ENCODE data around the gene PRPF40B. TPM values are rescaled to one million over a fixed set of nuclear protein-coding genes. Genes with fewer than 3 reads are reported as not detected.

PRPF40B gene
- total and polyA plus RNA-seq, 9 of the 15 experiments (the other 6 are each of a cell fraction or from before 2014, with no cell fraction given), result 0.55 to 10.6 (median 4.8) TPM

GRCh38 chr12:49624921-49625577 lies 1.7 kb downstream of the PRPF40B start:
- 40% methylated on average over 4 of the region's 4 CpGs for WGBS (ENCODE audit: insufficient coverage, low coverage, missing lambda C conversion rate)
- POLR2A ChIA-PET, result interaction anchor here (1.0 kb wide), 1 partner anchor 20 kb away, joined by 3 read pairs; the partner anchor contains the start of gene FAM186B
- intact Hi-C loops (cut with micrococcal nuclease) (no loop called here), in situ Hi-C loops (cut with MboI) (no loop called here)
- H3K9me1 ChIP-seq (ENCODE audit: control insufficient read depth, insufficient read depth, low read length), result no peaks in the 10 kb centered on the region
- no peak for FAIRE-seq
- H3K27me3 ChIP-seq (ENCODE audit: control insufficient read depth in 2 of 2, insufficient read depth in 2 of 2, low read length in 2 of 2), result no peaks in the 10 kb centered on the region; a peak in 1 of 5 replicates
- H2AFZ ChIP-seq (ENCODE audit: low read depth, low read length), result no peak overlapping the region
- peak in 1 of 4 experiments; percentile 10 for DNase-seq (ENCODE audit: extremely low read depth in 1 of 4, low spot score in 3 of 4)
- H4K20me1 ChIP-seq (replicated peaks; ENCODE audit: control insufficient read depth, insufficient read depth, low read length), result no peaks in the 10 kb centered on the region
- peaks cover 15 to 22% of the 10 kb centered on the region in 2 experiments for H3K4me1 ChIP-seq (replicated peaks in 1 of 2; ENCODE audit: control insufficient read depth in 2 of 2, insufficient read depth in 2 of 2, low read length in 2 of 2)
- no peak for ATAC-seq
- TF ChIP-seq SAFB2 (IDR thresholded peaks at IDR 0.05; ENCODE audit: borderline replicate concordance, low read depth, low read length, severe bottlenecking) (no peak), SRSF1 (IDR thresholded peaks at IDR 0.05; ENCODE audit: low read depth, low read length) (no peak), KDM1A (IDR thresholded peaks at IDR 0.05) (peak in 1 of 2 experiments; percentile 51; a peak in 1 of 4 replicates), POLR2G (IDR thresholded peaks at IDR 0.05; ENCODE audit: low read depth, low read length) (no peak), ILK (tag; IDR thresholded peaks at IDR 0.05; ENCODE audit: borderline replicate concordance, low read depth) (no peak), ZNF644 (tag; IDR thresholded peaks at IDR 0.05; ENCODE audit: low read depth) (no peak), KLF1 (tag; IDR thresholded peaks at IDR 0.05) (no peak), DIDO1 (tag; IDR thresholded peaks at IDR 0.05; ENCODE audit: low read depth) (no peak), RBM25 (IDR thresholded peaks at IDR 0.05; ENCODE audit: low read depth, low read length, severe bottlenecking) (peak; percentile 91), YY1 (IDR thresholded peaks at IDR 0.05; ENCODE audit: borderline replicate concordance in 1 of 3, control insufficient read depth in 1 of 3, extremely low read depth in 1 of 3, insufficient read depth in 3 of 3, insufficient read length in 1 of 3, insufficient replicate concordance in 2 of 3, low read depth in 1 of 3, low read length in 2 of 3) (no peak), ZNF184 (CRISPR knock-in tag; IDR thresholded peaks at IDR 0.05) (no peak), GABPB2 (CRISPR knock-in tag; conservative IDR thresholded peaks at IDR 0.05) (no peak), MCM5 (IDR thresholded peaks at IDR 0.05; ENCODE audit: low read depth) (no peak), ADNP (tag; IDR thresholded peaks at IDR 0.05) (peak; percentile 80), PHF20 (IDR thresholded peaks at IDR 0.05; ENCODE audit: partially characterized antibody) (no peak), BCOR (IDR thresholded peaks at IDR 0.05) (peak; percentile 73)
- TF ChIP-seq, protein P1, sequence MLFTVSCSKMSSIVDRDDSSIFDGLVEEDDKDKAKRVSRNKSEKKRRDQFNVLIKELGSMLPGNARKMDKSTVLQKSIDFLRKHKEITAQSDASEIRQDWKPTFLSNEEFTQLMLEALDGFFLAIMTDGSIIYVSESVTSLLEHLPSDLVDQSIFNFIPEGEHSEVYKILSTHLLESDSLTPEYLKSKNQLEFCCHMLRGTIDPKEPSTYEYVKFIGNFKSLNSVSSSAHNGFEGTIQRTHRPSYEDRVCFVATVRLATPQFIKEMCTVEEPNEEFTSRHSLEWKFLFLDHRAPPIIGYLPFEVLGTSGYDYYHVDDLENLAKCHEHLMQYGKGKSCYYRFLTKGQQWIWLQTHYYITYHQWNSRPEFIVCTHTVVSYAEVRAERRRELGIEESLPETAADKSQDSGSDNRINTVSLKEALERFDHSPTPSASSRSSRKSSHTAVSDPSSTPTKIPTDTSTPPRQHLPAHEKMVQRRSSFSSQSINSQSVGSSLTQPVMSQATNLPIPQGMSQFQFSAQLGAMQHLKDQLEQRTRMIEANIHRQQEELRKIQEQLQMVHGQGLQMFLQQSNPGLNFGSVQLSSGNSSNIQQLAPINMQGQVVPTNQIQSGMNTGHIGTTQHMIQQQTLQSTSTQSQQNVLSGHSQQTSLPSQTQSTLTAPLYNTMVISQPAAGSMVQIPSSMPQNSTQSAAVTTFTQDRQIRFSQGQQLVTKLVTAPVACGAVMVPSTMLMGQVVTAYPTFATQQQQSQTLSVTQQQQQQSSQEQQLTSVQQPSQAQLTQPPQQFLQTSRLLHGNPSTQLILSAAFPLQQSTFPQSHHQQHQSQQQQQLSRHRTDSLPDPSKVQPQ (CRISPR knock-in tag; IDR thresholded peaks at IDR 0.05; ENCODE audit: borderline replicate concordance), result no peak
- no peak overlapping the region for H3K9ac ChIP-seq (ENCODE audit: insufficient read depth in 1 of 2, low read depth in 2 of 2, low read length in 2 of 2)
- no TSS peak for BruUV-seq (replicated peaks)
- H3K4me2 ChIP-seq (ENCODE audit: insufficient read depth, low read length), result no peak overlapping the region
- CTCF ChIA-PET (ENCODE audit: low intra/inter-chr PET ratio), result no interaction called here
- no peak overlapping the region for H3K4me3 ChIP-seq
- no peak overlapping the region for H3K27ac ChIP-seq (ENCODE audit: extremely low read depth, low read depth, low read length)
- no peaks in the 10 kb centered on the region for H3K36me3 ChIP-seq (ENCODE audit: control insufficient read depth, insufficient read depth, low read length)
- H3K79me2 ChIP-seq (ENCODE audit: control insufficient read depth, insufficient read depth, low read length), result no peaks in the 10 kb centered on the region
- no peaks in the 10 kb centered on the region for H3K9me3 ChIP-seq (replicated peaks; ENCODE audit: control insufficient read depth, insufficient read depth, low read depth, low read length)

All from K562 (cell line).